WTC11 (cell line): Measurements from ENCODE around the gene CSNK1A1. TPM values are rescaled to one million over a fixed set of nuclear protein-coding genes. Genes with fewer than 3 reads are reported as not detected.

Experiments
- ATAC-seq: fragments of 200-7000 bp; cut with Tn5 transposase; 2 replicates; pipeline ENCODE4 v1.10.0; 2021; ENCODE audit warnings: mild to moderate bottlenecking, moderate library complexity
- CTCF ChIA-PET: fragments of 300-600 bp; sonication (Branson Sonifier 250); formaldehyde crosslinking; loops from one replicate; lab custom pipeline; 2021; ENCODE audit warnings: antibody characterized with exemption; lab: Charles Lee
- POLR2A ChIA-PET: fragments of 350-600 bp; sonication (Branson Sonifier 250); formaldehyde crosslinking; loops from one replicate; lab custom pipeline; 2021; ENCODE audit warnings: antibody characterized with exemption; lab: Charles Lee
- DNase-seq: peaks from one replicate; pipeline ENCODE4 v3.0.0; 2021; ENCODE audit warnings: low spot score
- H3K27ac Mint-ChIP-seq: 2 replicates; pipeline ENCODE4 v1.8.0; 2021; ENCODE audit warnings: mixed read lengths
- H3K27me3 Mint-ChIP-seq: 2 replicates; pipeline ENCODE4 v1.8.0; 2021; ENCODE audit warnings: low read depth, mild to moderate bottlenecking, moderate library complexity, mixed read lengths
- H3K36me3 Mint-ChIP-seq: 2 replicates; pipeline ENCODE4 v1.8.0; 2021; ENCODE audit warnings: mixed read lengths
- H3K4me1 Mint-ChIP-seq: 2 replicates; pipeline ENCODE4 v1.8.0; 2022; ENCODE audit warnings: mixed read lengths
- H3K4me3 Mint-ChIP-seq: 2 replicates; pipeline ENCODE4 v1.8.0; 2021; ENCODE audit warnings: mild to moderate bottlenecking, moderate library complexity, mixed read lengths
- H3K9me3 Mint-ChIP-seq: 2 replicates; pipeline ENCODE4 v1.8.0; 2021; ENCODE audit warnings: mixed read lengths
- AFF4 ChIP-seq: sonication (generic); formaldehyde crosslinking; IDR thresholded peaks from 2 replicates; pipeline ENCODE4 v1.8.1; 2023; ENCODE audit warnings: mild to moderate bottlenecking, missing genetic modification reagents, borderline replicate concordance
- ATF1 ChIP-seq: sonication (generic); formaldehyde crosslinking; IDR thresholded peaks from 2 replicates; pipeline ENCODE4 v1.8.1; 2023; ENCODE audit warnings: mild to moderate bottlenecking, moderate library complexity, missing genetic modification reagents
- ATF3 ChIP-seq: sonication (generic); formaldehyde crosslinking; conservative IDR thresholded peaks from 2 replicates; pipeline ENCODE4 v1.8.1; 2022; ENCODE audit warnings: mild to moderate bottlenecking, missing genetic modification reagents
- CDX4 ChIP-seq: fragments of 250-450 bp; sonication (Bioruptor Pico); IDR thresholded peaks from 2 replicates; pipeline ENCODE4 v1.9.0; 2021; ENCODE audit warnings: moderate library complexity, mild to moderate bottlenecking, inconsistent platforms, borderline replicate concordance
- ELF4 ChIP-seq: sonication (generic); formaldehyde crosslinking; IDR thresholded peaks from 2 replicates; pipeline ENCODE4 v1.8.1; 2022; ENCODE audit warnings: low read depth, mild to moderate bottlenecking, moderate library complexity, missing genetic modification reagents
- FOXJ3 ChIP-seq: sonication (generic); formaldehyde crosslinking; IDR thresholded peaks from 2 replicates; pipeline ENCODE4 v1.9.0; 2021; ENCODE audit warnings: missing genetic modification reagents, mild to moderate bottlenecking, borderline replicate concordance
- FOXK1 ChIP-seq: sonication (generic); formaldehyde crosslinking; IDR thresholded peaks from 2 replicates; pipeline ENCODE4 v1.8.0; 2022; ENCODE audit warnings: mild to moderate bottlenecking, moderate library complexity, missing genetic modification reagents
- FOXP1 ChIP-seq: sonication (generic); formaldehyde crosslinking; IDR thresholded peaks from 2 replicates; pipeline ENCODE4 v1.8.0; 2022; ENCODE audit warnings: missing genetic modification reagents, mild to moderate bottlenecking, moderate library complexity, borderline replicate concordance
- GRHL2 ChIP-seq: fragments of 250-450 bp; sonication (Bioruptor Pico); IDR thresholded peaks from 2 replicates; pipeline ENCODE4 v1.8.0; 2022; ENCODE audit warnings: mild to moderate bottlenecking, moderate library complexity; ENCODE audit not compliant: insufficient replicate concordance, severe bottlenecking
- JUN ChIP-seq: sonication (generic); formaldehyde crosslinking; IDR thresholded peaks from 2 replicates; pipeline ENCODE4 v1.8.0; 2023; ENCODE audit warnings: mild to moderate bottlenecking, missing genetic modification reagents
- NFE2L1 ChIP-seq: sonication (generic); formaldehyde crosslinking; IDR thresholded peaks from 2 replicates; pipeline ENCODE4 v1.8.1; 2023; ENCODE audit warnings: missing genetic modification reagents
- NR1H2 ChIP-seq: sonication (generic); formaldehyde crosslinking; IDR thresholded peaks from 2 replicates; pipeline ENCODE4 v1.9.0; 2021; ENCODE audit warnings: mild to moderate bottlenecking, moderate library complexity, missing genetic modification reagents
- SMAD4 ChIP-seq: sonication (generic); formaldehyde crosslinking; IDR thresholded peaks from 2 replicates; pipeline ENCODE4 v1.8.0; 2022; ENCODE audit warnings: mild to moderate bottlenecking, missing genetic modification reagents
- TEAD1 ChIP-seq: sonication (generic); formaldehyde crosslinking; IDR thresholded peaks from 2 replicates; pipeline ENCODE4 v1.8.0; 2022; ENCODE audit warnings: mild to moderate bottlenecking, missing genetic modification reagents
- TEAD4 ChIP-seq: sonication (generic); formaldehyde crosslinking; IDR thresholded peaks from 2 replicates; pipeline ENCODE4 v1.8.0; 2022; ENCODE audit warnings: mild to moderate bottlenecking, missing genetic modification reagents
- USF1 ChIP-seq: sonication (generic); formaldehyde crosslinking; IDR thresholded peaks from 2 replicates; pipeline ENCODE4 v1.8.0; 2022; ENCODE audit warnings: mild to moderate bottlenecking, missing genetic modification reagents
- ZMAT4 ChIP-seq: fragments of 250-450 bp; sonication (Bioruptor Pico); IDR thresholded peaks from 2 replicates; pipeline ENCODE4 v1.9.0; 2021; ENCODE audit warnings: mild to moderate bottlenecking
- ZNF423 ChIP-seq: fragments of 250-450 bp; sonication (Bioruptor Pico); IDR thresholded peaks from 2 replicates; pipeline ENCODE4 v2.1.2; 2022; ENCODE audit warnings: mild to moderate bottlenecking, moderate library complexity
- ZNF532 ChIP-seq: fragments of 250-450 bp; sonication (Bioruptor Pico); IDR thresholded peaks from 2 replicates; pipeline ENCODE4 v1.9.0; 2021; ENCODE audit warnings: mild to moderate bottlenecking, borderline replicate concordance
- total RNA-seq: library from RNA; stranded (reverse); gene quantifications from 3 replicates; pipeline ENCODE4 v1.2.3, GENCODE V29; 2021

Gene CSNK1A1
- total RNA-seq, 1 experiment from 2014 or later, result 276 TPM

GRCh38 chr5:149583394-149583793 is 32.2 kb upstream of the CSNK1A1 start:
- Mint-ChIP-seq H3K4me3 (no peak overlapping the region), H3K27ac (no peak overlapping the region), H3K27me3 (peaks cover 33% of the 10 kb centered on the region), H3K36me3 (no peaks in the 10 kb centered on the region), H3K4me1 (peaks cover 18% of the 10 kb centered on the region), H3K9me3 (no peaks in the 10 kb centered on the region)
- ATAC-seq (no peak), DNase-seq (no peak)
- POLR2A ChIA-PET, result no interaction called here
- TF ChIP-seq FOXP1 (CRISPR knock-in tag), result no peak
- no peak for TF ChIP-seq ATF1
- no peak for TF ChIP-seq NFE2L1
- no peak for TF ChIP-seq ZMAT4 (CRISPR knock-in tag)
- TF ChIP-seq TEAD4 (CRISPR knock-in tag), result no peak
- no peak for TF ChIP-seq NR1H2 (CRISPR knock-in tag)
- no peak for TF ChIP-seq CDX4 (CRISPR knock-in tag)
- TF ChIP-seq AFF4 (CRISPR knock-in tag), result no peak
- CTCF ChIA-PET, result no interaction called here

- ChIA-PET CTCF (interaction anchor here (0.9 to 2.4 kb wide), 12 partner anchors 9 to 441 kb away, joined by 3 to 17 read pairs (median 5); partner anchors contain the start of gene ABLIM3), POLR2A (interaction anchor here (0.6 kb wide), 1 partner anchor 64 kb away, joined by 6 read pairs; no protein-coding TSS in a partner anchor)
- Mint-ChIP-seq H3K36me3 (no peaks in the 10 kb centered on the region), H3K9me3 (no peaks in the 10 kb centered on the region), H3K4me1 (peaks cover 18% of the 10 kb centered on the region), H3K27ac (no peak overlapping the region), H3K4me3 (peak overlapping the region; percentile 70), H3K27me3 (peaks cover 35% of the 10 kb centered on the region)
- no peak for TF ChIP-seq JUN (CRISPR knock-in tag)
- TF ChIP-seq USF1 (CRISPR knock-in tag), result no peak
- peak; percentile 29; the same call in 1 of the 2 replicates for TF ChIP-seq TEAD1 (CRISPR knock-in tag)
- peak; percentile 57; the same call in 1 of the 2 replicates for TF ChIP-seq ZNF423
- peak; percentile 26; the same call in 1 of the 2 replicates for TF ChIP-seq FOXK1 (CRISPR knock-in tag)
- TF ChIP-seq GRHL2 (CRISPR knock-in tag), result no peak
- DNase-seq, result peak; percentile 35
- peak; percentile 55 for ATAC-seq
Measured at GRCh38 chr5:149581931-149582768, 30.9 kb upstream of the CSNK1A1 start.

- DNase-seq (peak; percentile 53), ATAC-seq (peak; percentile 82)
- Mint-ChIP-seq H3K36me3 (no peaks in the 10 kb centered on the region), H3K4me1 (peaks cover 18% of the 10 kb centered on the region), H3K4me3 (peak within 1 kb of the TSS; percentile 72), H3K9me3 (no peaks in the 10 kb centered on the region), H3K27me3 (peaks cover 35% of the 10 kb centered on the region), H3K27ac (no peak within 1 kb of the TSS)
- CTCF ChIA-PET, result interaction anchor here (1.0 to 2.4 kb wide), 12 partner anchors 10 to 440 kb away, joined by 3 to 17 read pairs (median 5); partner anchors contain the start of gene ABLIM3
- POLR2A ChIA-PET, result no interaction called here
- TF ChIP-seq SMAD4 (CRISPR knock-in tag) (no peak), ATF3 (CRISPR knock-in tag) (no peak), ELF4 (CRISPR knock-in tag) (no peak), ZNF532 (CRISPR knock-in tag) (no peak), FOXJ3 (no peak)
Measured at GRCh38 chr5:149581192-149581861, 30.1 kb upstream of the CSNK1A1 start, which contains the start of gene ARHGEF37. Gene ARHGEF37 (plus strand): TSS chr5:149581498. CDS start chr5:149597770, 16,272 bp downstream.
